GM12878 (cell line): ENCODE data around the gene ADAMTS17.

ENCODE experiments used
- ELK1 ChIP-seq: IDR thresholded peaks from 2 replicates; pipeline ENCODE4 v1.6.1; 2012; ENCODE audit warnings: low read depth, low read length, improper control_type of control experiment
- EP300 ChIP-seq, 2 experiments: fragments of 150-350 bp in 1 of 2; IDR thresholded peaks; 2 replicates each; pipeline ENCODE4 v1.6.1; 2011 to 2012; ENCODE audit warnings: low read depth in 2 of 2, low read length in 2 of 2, borderline replicate concordance in 1 of 2, improper control_type of control experiment in 1 of 2, inconsistent platforms in 1 of 2; ENCODE audit not compliant: control insufficient read depth in 1 of 2
- FOXK2 ChIP-seq: fragments of 450-650 bp; IDR thresholded peaks from 2 replicates; pipeline ENCODE4 v1.6.1; 2017; ENCODE audit warnings: mild to moderate bottlenecking, moderate library complexity
- GABPA ChIP-seq: IDR thresholded peaks from 2 replicates; pipeline ENCODE4 v1.6.1; 2014; ENCODE audit warnings: antibody characterized with exemption, low read depth, mild to moderate bottlenecking, inconsistent platforms
- MXI1 ChIP-seq: fragments of 150-350 bp; IDR thresholded peaks from 2 replicates; pipeline ENCODE4 v1.6.1; 2011; ENCODE audit warnings: low read depth, mild to moderate bottlenecking, inconsistent platforms, low read length, improper control_type of control experiment
- POLR2A ChIP-seq: IDR thresholded peaks from 2 replicates; pipeline ENCODE4 v1.6.1; 2011; ENCODE audit warnings: low read depth, mild to moderate bottlenecking, low read length
- TF ChIP-seq, protein P1 (sequence below), 3 experiments: IDR thresholded peaks in 2 of 3; conservative IDR thresholded peaks in 1 of 3; 2 replicates each; pipeline ENCODE4 v1.5.1; 2011; ENCODE audit warnings: low read depth in 3 of 3, low read length in 3 of 3, mild to moderate bottlenecking in 3 of 3, control low read depth in 2 of 3, moderate library complexity in 2 of 3, inconsistent platforms in 1 of 3, mixed read lengths in 1 of 3; ENCODE audit not compliant: control insufficient read depth in 2 of 3, insufficient read depth in 1 of 3; ENCODE audit errors: extremely low read depth in 1 of 3
- TF ChIP-seq, protein P2 (sequence below): fragments of 450-650 bp; IDR thresholded peaks from 2 replicates; pipeline ENCODE4 v1.6.1; 2016; ENCODE audit warnings: mild to moderate bottlenecking, moderate library complexity, borderline replicate concordance

DNA sequence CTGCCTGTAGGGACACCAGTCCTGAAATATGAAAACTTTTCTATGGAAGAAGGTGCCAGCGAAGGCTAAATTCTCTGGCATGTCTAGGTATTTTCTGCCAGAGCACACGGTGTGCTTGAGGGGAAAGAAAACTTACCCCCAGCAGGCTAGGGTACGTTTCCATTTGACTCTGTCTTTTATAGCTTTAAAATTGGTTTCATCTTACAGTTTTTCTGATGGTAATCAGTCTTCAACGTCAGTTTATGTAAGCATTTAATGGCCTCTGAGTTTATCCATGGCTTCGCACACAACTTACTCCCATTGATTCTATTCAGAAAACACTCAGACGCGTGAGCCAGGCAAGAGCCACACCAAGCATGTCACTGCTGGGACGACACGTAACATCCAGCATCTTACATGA lies 249.7 kb downstream of the ADAMTS17 start:
- TF ChIP-seq FOXK2 (no peak), EP300 (IDR thresholded peaks at IDR 0.05; ENCODE audit: borderline replicate concordance in 1 of 2, control insufficient read depth in 1 of 2, low read depth in 2 of 2, low read length in 2 of 2) (no peak), POLR2A (no peak), MXI1 (no peak), GABPA (no peak), ELK1 (no peak)
- TF ChIP-seq, protein P1, sequence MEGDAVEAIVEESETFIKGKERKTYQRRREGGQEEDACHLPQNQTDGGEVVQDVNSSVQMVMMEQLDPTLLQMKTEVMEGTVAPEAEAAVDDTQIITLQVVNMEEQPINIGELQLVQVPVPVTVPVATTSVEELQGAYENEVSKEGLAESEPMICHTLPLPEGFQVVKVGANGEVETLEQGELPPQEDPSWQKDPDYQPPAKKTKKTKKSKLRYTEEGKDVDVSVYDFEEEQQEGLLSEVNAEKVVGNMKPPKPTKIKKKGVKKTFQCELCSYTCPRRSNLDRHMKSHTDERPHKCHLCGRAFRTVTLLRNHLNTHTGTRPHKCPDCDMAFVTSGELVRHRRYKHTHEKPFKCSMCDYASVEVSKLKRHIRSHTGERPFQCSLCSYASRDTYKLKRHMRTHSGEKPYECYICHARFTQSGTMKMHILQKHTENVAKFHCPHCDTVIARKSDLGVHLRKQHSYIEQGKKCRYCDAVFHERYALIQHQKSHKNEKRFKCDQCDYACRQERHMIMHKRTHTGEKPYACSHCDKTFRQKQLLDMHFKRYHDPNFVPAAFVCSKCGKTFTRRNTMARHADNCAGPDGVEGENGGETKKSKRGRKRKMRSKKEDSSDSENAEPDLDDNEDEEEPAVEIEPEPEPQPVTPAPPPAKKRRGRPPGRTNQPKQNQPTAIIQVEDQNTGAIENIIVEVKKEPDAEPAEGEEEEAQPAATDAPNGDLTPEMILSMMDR (IDR thresholded peaks at IDR 0.05 in 2 of 3, conservative IDR thresholded peaks at IDR 0.05 in 1 of 3; ENCODE audit: control insufficient read depth in 2 of 3, extremely low read depth in 1 of 3, insufficient read depth in 1 of 3, low read depth in 3 of 3, low read length in 3 of 3) = no peak
- TF ChIP-seq, protein P2, sequence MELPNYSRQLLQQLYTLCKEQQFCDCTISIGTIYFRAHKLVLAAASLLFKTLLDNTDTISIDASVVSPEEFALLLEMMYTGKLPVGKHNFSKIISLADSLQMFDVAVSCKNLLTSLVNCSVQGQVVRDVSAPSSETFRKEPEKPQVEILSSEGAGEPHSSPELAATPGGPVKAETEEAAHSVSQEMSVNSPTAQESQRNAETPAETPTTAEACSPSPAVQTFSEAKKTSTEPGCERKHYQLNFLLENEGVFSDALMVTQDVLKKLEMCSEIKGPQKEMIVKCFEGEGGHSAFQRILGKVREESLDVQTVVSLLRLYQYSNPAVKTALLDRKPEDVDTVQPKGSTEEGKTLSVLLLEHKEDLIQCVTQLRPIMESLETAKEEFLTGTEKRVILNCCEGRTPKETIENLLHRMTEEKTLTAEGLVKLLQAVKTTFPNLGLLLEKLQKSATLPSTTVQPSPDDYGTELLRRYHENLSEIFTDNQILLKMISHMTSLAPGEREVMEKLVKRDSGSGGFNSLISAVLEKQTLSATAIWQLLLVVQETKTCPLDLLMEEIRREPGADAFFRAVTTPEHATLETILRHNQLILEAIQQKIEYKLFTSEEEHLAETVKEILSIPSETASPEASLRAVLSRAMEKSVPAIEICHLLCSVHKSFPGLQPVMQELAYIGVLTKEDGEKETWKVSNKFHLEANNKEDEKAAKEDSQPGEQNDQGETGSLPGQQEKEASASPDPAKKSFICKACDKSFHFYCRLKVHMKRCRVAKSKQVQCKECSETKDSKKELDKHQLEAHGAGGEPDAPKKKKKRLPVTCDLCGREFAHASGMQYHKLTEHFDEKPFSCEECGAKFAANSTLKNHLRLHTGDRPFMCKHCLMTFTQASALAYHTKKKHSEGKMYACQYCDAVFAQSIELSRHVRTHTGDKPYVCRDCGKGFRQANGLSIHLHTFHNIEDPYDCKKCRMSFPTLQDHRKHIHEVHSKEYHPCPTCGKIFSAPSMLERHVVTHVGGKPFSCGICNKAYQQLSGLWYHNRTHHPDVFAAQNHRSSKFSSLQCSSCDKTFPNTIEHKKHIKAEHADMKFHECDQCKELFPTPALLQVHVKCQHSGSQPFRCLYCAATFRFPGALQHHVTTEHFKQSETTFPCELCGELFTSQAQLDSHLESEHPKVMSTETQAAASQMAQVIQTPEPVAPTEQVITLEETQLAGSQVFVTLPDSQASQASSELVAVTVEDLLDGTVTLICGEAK = no peak
